ENCODE results near the gene SHH.

DNA sequence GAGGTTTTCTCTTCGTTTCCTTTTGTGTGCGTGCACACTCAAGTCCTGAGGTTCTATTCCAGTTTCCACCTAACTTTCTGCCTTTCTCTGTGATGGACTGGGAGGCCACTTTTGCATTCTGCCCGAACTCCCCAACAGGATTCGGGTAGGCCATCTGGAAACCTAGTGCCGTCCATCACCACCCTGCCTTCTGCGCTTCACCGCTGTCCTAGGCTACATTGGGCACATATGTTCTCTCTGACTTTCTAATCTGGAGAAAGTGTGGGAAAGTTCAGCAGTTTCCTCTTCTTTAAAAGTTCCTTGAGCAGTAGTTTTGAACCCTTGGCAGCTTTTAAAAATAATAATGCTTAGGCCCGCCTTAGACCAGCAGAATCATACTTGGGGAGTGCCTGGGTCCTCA, 46.8 kb downstream of the SHH start:
- TF ChIP-seq EP300 (IDR thresholded peaks at IDR 0.05) (no peak), POLR2A (IDR thresholded peaks at IDR 0.05) (no peak)
